Skeletal muscle tissue (tissue), 4 donors: ENCODE measurements around the gene FLOT2. TPM values are rescaled to one million over a fixed set of nuclear protein-coding genes. Genes with fewer than 3 reads are reported as not detected.

ENCODE experiments used
- H3K27ac ChIP-seq: one replicate; pipeline ENCODE4 v1.7.0; 2013; ENCODE audit warnings: mild to moderate bottlenecking, low read depth, low read length, inconsistent platforms
- H3K27me3 ChIP-seq, 3 donors: one replicate each; pipeline ENCODE4 v1.7.0; 2013; ENCODE audit warnings: low read length in 3 of 3; ENCODE audit not compliant: control insufficient read depth in 3 of 3, insufficient read depth in 3 of 3
- H3K36me3 ChIP-seq, 3 donors: one replicate each; pipeline ENCODE4 v1.7.0; 2013; ENCODE audit warnings: low read length in 3 of 3; ENCODE audit not compliant: control insufficient read depth in 3 of 3, insufficient read depth in 3 of 3
- H3K4me1 ChIP-seq, 3 donors: one replicate each; pipeline ENCODE4 v1.7.0; 2013; ENCODE audit warnings: low read length in 3 of 3, mild to moderate bottlenecking in 3 of 3; ENCODE audit not compliant: control insufficient read depth in 3 of 3, insufficient read depth in 3 of 3
- H3K4me3 ChIP-seq, 3 donors: one replicate each; pipeline ENCODE4 v1.7.0; 2013; ENCODE audit warnings: low read length in 3 of 3
- H3K9ac ChIP-seq, 3 donors: one replicate each; pipeline ENCODE4 v1.7.0; 2013; ENCODE audit warnings: low read length in 3 of 3, mild to moderate bottlenecking in 3 of 3, moderate library complexity in 2 of 3, low read depth in 1 of 3
- H3K9me3 ChIP-seq, 3 donors: one replicate each; pipeline ENCODE4 v1.7.0; 2013; ENCODE audit warnings: low read length in 3 of 3; ENCODE audit not compliant: control insufficient read depth in 3 of 3
- total RNA-seq: library from RNA; depleted of rRNA; stranded (reverse); fragments of >200 nt; gene quantifications from one replicate; pipeline ENCODE4 v1.2.3, GENCODE V29; 2014
- donor health status: Osteomylitis.

The FLOT2 gene
- total RNA-seq, 1 donor from 2014 or later: 25.6 TPM

GRCh38 chr17:28887871-28888471 lies 9.6 kb downstream of the FLOT2 start:
- Histone ChIP-seq H3K9ac (no peak overlapping the region), H3K4me1 (peaks cover 10 to 17% (median 17%) of the 10 kb centered on the region in 3 donors), H3K27ac (no peak overlapping the region), H3K27me3 (no peaks in the 10 kb centered on the region), H3K9me3 (no peaks in the 10 kb centered on the region), H3K4me3 (no peak overlapping the region), H3K36me3 (peaks cover 26 to 44% (median 28%) of the 10 kb centered on the region in 3 donors)

GRCh38 chr17:28885951-28886350 lies 11.6 kb downstream of the FLOT2 start:
- Histone ChIP-seq H3K4me3 (no peak overlapping the region), H3K27me3 (no peaks in the 10 kb centered on the region), H3K36me3 (peaks cover 43 to 64% (median 48%) of the 10 kb centered on the region in 3 donors), H3K27ac (no peak overlapping the region), H3K4me1 (peaks cover 0 to 2% (median 0%) of the 10 kb centered on the region in 3 donors), H3K9me3 (no peaks in the 10 kb centered on the region), H3K9ac (no peak overlapping the region)

- H3K27me3 ChIP-seq: no peaks in the 10 kb centered on the region
- H3K36me3 ChIP-seq: peaks cover 49 to 70% (median 54%) of the 10 kb centered on the region in 3 donors
- H3K9ac ChIP-seq: no peak overlapping the region
- H3K9me3 ChIP-seq: no peaks in the 10 kb centered on the region
- no peak overlapping the region for H3K27ac ChIP-seq
- H3K4me1 ChIP-seq: no peaks in the 10 kb centered on the region
- H3K4me3 ChIP-seq: no peak overlapping the region
Measured at GRCh38 chr17:28885363-28885762, 12.2 kb downstream of the FLOT2 start.

- Histone ChIP-seq H3K4me3 (no peak overlapping the region), H3K27me3 (no peaks in the 10 kb centered on the region), H3K36me3 (peaks cover 62 to 82% (median 66%) of the 10 kb centered on the region in 3 donors), H3K4me1 (no peaks in the 10 kb centered on the region), H3K9me3 (no peaks in the 10 kb centered on the region), H3K27ac (no peak overlapping the region), H3K9ac (no peak overlapping the region)
Measured at GRCh38 chr17:28883967-28884702, 13.4 kb downstream of the FLOT2 start.

- no peaks in the 10 kb centered on the region for H3K27me3 ChIP-seq
- peaks cover 63 to 76% (median 66%) of the 10 kb centered on the region in 3 donors for H3K36me3 ChIP-seq
- no peak overlapping the region for H3K9ac ChIP-seq
- H3K4me3 ChIP-seq: no peak overlapping the region
- H3K9me3 ChIP-seq: no peaks in the 10 kb centered on the region
- no peaks in the 10 kb centered on the region for H3K4me1 ChIP-seq
- no peak overlapping the region for H3K27ac ChIP-seq
Measured at GRCh38 chr17:28882154-28882895, 15.2 kb downstream of the FLOT2 start.

- no peaks in the 10 kb centered on the region for H3K9me3 ChIP-seq
- H3K4me3 ChIP-seq: no peak overlapping the region
- H3K9ac ChIP-seq: no peak overlapping the region
- H3K36me3 ChIP-seq: peaks cover 63 to 71% (median 64%) of the 10 kb centered on the region in 3 donors
- H3K4me1 ChIP-seq: no peaks in the 10 kb centered on the region
- H3K27me3 ChIP-seq: no peaks in the 10 kb centered on the region
- no peak overlapping the region for H3K27ac ChIP-seq
Measured at GRCh38 chr17:28881533-28882056, 15.9 kb downstream of the FLOT2 start.

- Histone ChIP-seq H3K4me3 (no peak overlapping the region), H3K9ac (no peak overlapping the region), H3K4me1 (no peaks in the 10 kb centered on the region), H3K27me3 (no peaks in the 10 kb centered on the region), H3K27ac (no peak overlapping the region), H3K36me3 (peaks cover 60 to 62% (median 61%) of the 10 kb centered on the region in 3 donors), H3K9me3 (no peaks in the 10 kb centered on the region)
Measured at GRCh38 chr17:28880572-28880945, 17.0 kb downstream of the FLOT2 start.

GRCh38 chr17:28879886-28880571 lies 17.5 kb downstream of the FLOT2 start:
- no peaks in the 10 kb centered on the region for H3K4me1 ChIP-seq
- H3K9me3 ChIP-seq: no peaks in the 10 kb centered on the region
- H3K9ac ChIP-seq: no peak overlapping the region
- H3K27me3 ChIP-seq: no peaks in the 10 kb centered on the region
- peaks cover 54 to 56% (median 56%) of the 10 kb centered on the region in 3 donors for H3K36me3 ChIP-seq
- no peak overlapping the region for H3K4me3 ChIP-seq
- no peak overlapping the region for H3K27ac ChIP-seq

- no peaks in the 10 kb centered on the region for H3K27me3 ChIP-seq
- no peaks in the 10 kb centered on the region for H3K9me3 ChIP-seq
- H3K4me1 ChIP-seq: no peaks in the 10 kb centered on the region
- no peak overlapping the region for H3K9ac ChIP-seq
- no peak overlapping the region for H3K4me3 ChIP-seq
- peaks cover 44 to 47% (median 46%) of the 10 kb centered on the region in 3 donors for H3K36me3 ChIP-seq
- H3K27ac ChIP-seq: no peak overlapping the region
Measured at GRCh38 chr17:28878981-28879380, 18.6 kb downstream of the FLOT2 start.
